GM19455 (cell line): ENCODE results near the gene EEF1B2.
"Not testable (repeated sequence)": the region's sequence is repeated elsewhere in the genome, so short reads cannot be mapped to it uniquely, and the experiment has no call there.

Source experiments
- ATAC-seq: cut with Tn5 transposase; IDR thresholded peaks from one replicate; pipeline ENCODE4 v1.9.1; 2021; ENCODE audit not compliant: unreplicated experiment

The EEF1B2 gene

DNA sequence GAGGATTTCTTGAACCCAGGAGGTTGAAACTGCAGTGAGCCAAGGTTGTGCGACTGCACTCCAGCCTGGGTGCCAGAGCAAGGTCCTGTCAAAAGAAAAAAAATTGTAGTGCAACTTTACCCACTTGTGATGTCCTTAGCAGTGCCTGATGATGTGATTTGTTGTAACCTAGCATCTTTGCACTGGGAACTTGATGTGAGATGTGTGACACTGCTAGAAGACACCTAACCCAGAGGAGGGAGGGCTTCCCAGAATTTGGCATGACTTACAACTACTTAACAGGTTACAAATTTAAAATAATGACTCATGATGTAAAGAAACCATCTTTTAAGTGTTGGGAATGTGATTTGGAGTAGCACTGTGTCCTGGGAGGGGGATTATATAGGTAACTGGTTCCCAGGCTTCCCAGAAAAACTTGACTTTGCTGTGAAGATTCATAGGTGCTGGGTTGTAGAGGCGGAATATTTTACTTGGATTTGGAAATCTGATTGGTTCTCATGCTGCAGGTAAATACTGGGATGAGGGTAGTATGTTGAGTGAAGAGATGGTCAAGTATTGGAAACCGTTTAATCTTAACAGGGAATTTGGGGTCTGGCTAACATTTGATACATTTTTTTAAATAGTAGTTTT lies 3.7 kb downstream of the EEF1B2 start:
- ATAC-seq: no peak

DNA sequence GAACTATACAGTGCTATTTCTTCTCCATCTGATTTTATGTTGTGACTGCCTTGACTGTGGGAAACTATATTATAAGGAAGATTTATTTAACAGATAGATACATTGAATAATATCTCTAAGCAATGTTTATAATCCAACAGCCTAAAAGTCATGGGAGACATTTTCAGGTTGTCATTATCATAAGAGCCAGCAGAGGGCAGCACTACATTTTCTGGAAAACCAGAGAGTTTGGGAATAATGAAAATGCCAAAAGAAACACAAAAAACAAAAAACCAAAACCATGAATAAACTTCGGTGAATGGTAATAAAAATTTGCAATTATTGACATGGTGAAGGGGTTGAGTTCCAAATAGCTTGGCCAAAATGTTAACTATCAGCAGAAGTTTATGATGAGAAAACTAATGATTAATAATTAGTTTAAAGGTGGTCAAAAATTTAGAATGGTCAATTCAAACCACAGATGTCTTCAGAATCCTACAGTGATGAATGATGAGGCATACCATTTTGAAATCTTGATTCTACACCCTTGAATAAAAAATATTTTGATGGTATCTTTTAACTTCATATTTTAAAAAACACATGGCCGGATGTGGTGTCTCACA lies 4.7 kb downstream of the EEF1B2 start:
- no peak for ATAC-seq

DNA sequence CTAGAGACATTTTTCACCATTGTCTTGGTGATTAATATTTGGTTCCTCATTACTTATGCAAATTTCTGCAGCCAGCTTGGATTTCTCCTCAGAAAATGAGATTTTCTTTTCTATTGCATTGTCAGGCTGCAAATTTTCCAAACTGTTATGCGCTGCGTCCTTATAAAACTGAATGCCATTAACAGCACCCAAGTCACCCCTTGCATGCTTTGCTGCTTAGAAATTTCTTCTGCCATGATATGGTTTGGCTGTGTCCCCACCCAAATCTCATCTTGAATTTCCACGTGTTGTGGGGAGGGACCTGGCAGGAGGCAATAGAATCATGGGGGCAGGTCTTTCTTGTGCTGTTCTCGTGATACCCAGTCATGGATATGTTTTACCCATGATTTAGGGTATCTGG lies 8.5 kb downstream of the EEF1B2 start:
- not testable (repeated sequence) for ATAC-seq

DNA sequence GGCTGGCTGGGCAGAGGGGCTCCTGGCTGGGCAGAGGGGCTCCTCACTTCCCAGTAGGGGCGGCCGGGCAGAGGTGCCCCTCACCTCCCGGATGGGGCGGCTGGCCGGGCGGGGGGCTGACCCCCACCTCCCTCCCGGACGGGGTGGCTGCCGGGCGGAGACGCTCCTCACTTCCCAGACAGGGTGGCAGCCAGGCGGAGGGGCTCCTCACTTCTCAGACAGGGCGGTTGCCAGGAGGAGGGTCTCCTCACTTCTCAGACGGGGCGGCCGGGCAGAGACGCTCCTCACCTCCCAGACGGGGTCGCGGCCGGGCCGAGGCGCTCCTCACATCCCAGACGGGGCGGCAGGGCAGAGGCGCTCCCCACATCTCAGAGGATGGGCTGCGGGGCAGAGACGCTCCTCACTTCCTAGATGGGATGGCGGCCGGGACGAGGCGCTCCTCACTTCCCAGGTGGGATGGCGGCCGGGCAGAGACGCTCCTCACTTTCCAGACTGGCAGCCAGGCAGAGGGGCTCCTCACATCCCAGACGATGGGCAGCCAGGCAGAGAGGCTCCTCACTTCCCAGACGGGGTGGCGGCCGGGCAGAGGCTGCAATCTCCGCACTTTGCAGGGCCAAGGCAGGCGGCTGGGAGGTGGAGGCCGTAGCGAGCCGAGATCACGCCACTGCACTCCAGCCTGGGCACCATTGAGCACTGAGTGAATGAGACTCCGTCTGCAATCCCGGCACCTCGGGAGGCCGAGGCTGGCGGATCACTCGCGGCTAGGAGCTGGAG lies 12.1 kb downstream of the EEF1B2 start:
- not testable (repeated sequence) for ATAC-seq

- no peak for ATAC-seq
Measured at GRCh38 chr2:206173147-206173546, 13.5 kb downstream of the EEF1B2 start.

- no peak for ATAC-seq
Measured at GRCh38 chr2:206176121-206176520, 16.4 kb downstream of the EEF1B2 start.

- no peak for ATAC-seq
Measured at GRCh38 chr2:206176901-206177300, 17.2 kb downstream of the EEF1B2 start.

- not testable (repeated sequence) for ATAC-seq
Measured at GRCh38 chr2:206181526-206181925, 21.8 kb downstream of the EEF1B2 start.

DNA sequence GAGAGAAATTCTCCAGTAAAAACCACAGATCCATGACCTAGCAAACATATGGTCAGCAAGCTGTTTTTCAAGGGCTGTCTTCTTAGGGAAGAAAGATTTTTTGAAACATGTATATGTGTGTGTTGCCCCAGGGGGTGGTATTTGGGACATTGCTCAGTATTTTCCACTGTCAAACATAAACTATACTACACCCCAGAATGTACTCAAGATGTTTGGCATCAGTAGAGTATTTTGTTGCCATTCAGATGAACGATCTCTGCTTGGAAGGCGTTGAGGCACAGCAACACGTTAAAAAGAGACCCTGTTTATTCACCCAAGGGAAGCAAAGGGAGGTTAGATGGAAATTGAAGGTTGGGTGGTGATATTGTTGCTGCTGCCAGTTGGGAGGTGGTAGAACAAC lies 30.0 kb downstream of the EEF1B2 start:
- no peak for ATAC-seq

GRCh38 chr2:206190111-206190510 lies 30.4 kb downstream of the EEF1B2 start:
- no peak for ATAC-seq

DNA sequence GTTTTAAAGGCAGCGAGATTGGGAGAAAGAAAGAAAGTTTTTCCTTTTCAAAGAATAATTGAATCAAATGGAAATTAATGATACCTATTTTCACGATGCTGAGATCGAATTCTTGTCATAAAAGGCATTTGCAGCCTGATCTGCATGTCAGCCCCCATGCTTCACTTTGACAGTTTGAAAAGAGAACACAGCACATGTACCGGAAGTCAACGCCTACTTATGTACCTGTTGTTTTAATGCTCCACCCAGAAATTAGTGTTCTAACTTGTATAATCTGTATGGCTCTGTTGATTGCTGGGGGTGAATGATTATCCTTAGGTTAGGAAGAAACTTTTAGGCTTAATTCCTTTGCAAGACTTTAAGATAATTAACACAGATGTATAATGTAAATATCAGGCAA lies 31.0 kb downstream of the EEF1B2 start:
- ATAC-seq: no peak

DNA sequence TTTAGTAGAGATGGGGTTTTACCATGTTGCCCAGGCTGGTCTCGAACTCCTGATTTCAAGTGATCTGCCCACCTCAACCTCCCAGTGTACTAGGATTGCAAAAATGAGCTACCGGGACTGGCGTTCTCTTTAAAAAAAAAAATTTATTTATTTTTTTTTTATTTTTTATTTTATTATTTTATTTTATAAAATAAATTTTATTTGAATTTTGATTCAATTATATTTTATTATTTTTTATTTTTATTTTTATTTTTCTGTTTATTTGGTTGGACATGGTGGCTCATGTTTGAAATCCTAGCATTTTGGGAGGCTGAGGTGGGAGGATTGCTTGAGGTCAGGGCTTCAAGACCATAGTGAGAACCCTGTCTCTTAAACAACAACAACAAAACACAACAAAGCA lies 32.5 kb downstream of the EEF1B2 start:
- no peak for ATAC-seq

- ATAC-seq: no peak
Measured at GRCh38 chr2:206193671-206194357, 34.1 kb downstream of the EEF1B2 start.

DNA sequence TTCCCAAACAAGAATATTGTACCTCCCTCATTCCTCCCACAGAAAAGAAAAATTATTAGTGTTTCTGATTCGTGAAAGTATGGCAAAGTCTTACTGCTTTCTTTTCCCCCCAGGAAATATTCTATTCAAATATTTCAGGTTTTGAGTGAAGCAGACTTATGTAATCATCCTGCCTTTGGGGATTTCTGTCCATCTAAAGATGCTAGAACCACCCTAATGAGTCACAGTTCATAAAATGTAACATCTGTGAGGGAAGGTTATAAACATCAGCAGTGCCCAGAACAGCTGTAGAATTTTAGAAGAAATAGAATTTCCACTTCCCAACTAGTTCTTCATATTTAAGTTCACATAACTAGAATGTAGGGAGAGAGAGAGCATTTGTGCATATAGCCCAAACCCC lies 39.0 kb downstream of the EEF1B2 start:
- no peak for ATAC-seq

DNA sequence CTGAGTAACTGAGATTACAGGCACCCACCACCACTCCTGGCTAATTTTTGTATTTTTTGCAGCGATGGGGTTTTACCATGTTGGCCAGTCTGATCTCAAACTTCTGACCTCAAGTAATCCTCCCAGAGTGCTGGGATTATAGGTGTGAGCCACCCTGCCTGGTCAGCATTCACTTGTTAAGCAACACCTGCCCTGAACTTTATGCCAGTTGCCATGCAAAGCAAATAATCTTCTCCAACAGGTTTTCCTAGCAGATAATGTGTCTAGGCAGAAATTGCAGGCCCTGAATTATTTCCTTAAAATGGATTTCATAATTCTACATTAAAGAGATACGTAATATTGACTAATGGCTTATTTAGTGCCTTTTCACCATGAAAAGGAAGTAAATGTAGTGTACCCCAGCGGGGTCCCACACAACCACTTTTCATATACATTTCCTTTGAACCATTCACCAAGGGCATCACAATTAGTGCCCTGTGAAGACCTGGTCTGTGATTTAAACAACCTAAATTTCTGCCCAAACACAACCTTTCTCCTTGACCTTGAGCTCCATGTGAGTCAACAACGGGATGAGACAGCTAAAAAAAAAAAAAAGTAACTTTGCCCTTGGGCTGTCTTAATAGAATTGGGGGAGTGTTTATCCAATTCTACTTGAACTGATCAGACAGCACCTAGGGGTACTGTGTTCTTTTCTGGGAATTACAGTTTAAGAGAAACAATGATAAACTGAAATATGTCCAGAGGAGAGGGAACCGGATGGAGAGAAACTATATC lies 41.6 kb downstream of the EEF1B2 start:
- no peak for ATAC-seq

DNA sequence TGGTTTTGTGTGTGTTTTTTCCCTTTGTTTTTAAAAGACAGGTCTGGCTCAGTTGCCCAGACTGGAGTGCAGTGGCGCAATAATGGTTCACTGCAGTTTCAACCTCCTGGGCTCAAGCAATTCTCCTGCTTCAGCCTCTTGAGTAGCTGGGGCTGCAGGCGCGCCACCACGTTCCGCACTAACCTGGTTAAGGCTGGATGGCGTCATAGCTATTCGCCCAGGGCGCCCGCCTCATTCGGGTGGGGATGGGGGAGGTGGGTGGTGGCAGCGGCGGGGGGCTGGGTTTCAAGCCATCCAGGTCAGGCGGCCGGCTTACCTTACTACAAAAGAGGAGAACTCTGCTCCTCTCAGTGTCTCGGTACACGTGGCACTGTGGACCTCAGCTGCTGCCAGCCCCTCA lies 42.8 kb downstream of the EEF1B2 start:
- ATAC-seq: no peak

GRCh38 chr2:206203331-206203730 lies 43.6 kb downstream of the EEF1B2 start:
- ATAC-seq: no peak

- ATAC-seq: no peak
Measured at GRCh38 chr2:206204710-206205109, 45.0 kb downstream of the EEF1B2 start.

DNA sequence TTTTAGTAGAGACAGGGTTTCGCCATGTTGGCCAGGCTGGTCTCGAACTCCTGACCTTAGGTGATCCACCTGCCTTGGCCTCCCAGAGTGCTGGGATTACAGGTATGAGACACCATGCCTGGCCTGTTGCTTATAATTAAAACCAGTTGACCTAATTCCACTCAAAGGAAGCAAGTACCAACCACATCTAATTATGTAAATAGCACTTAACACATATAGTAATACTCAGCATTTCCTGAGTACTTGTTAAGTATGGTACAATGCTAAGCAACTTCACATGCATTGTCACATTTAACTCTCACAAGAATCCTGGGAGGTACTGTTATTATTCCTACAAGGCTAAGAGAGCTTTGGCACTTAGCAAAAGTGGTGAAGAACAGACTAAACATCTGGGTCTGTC lies 47.6 kb downstream of the EEF1B2 start:
- not testable (repeated sequence) for ATAC-seq

DNA sequence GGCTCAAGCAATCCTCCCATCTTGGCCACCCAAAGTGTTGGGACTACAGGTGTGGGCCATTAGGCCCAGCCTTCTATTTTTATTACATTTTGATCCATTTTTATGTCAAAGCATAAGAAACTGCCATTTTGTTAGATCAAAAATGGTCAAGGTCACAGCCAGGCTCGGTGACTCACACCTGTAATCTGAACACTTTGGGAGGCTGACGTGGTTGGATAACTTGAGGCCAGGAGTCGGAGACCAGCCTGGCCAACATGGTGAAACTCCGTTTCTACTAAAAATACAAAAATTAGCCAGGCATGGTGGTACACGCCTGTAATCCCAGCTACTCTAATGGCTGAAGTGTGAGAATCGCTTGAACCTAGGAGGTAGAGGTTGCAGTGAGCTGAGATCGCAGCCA lies 49.2 kb downstream of the EEF1B2 start:
- no peak for ATAC-seq

GRCh38 chr2:206211657-206212255 lies 52.1 kb downstream of the EEF1B2 start:
- ATAC-seq: no peak
